Upper lobe of left lung (tissue), 6 donors: Measurements from ENCODE around the gene DMBT1. TPM values are rescaled to one million over a fixed set of nuclear protein-coding genes. Genes with fewer than 3 reads are reported as not detected.

Source experiments
- ATAC-seq, 2 donors: fragments of 200-7000 bp; cut with Tn5 transposase; one replicate each; pipeline ENCODE4 v1.9.1; 2022; ENCODE audit warnings: mild to moderate bottlenecking in 2 of 2, moderate library complexity in 2 of 2; ENCODE audit not compliant: low FRiP score in 2 of 2
- DNase-seq, 2 donors: peaks; one replicate each; pipeline ENCODE4 v3.0.0-alpha.2; 2019 to 2020
- H3K27ac ChIP-seq, 4 donors: fragments of 200-600 bp; sonication (generic); one replicate each; pipeline ENCODE4 v1.5.1; 2016 to 2019
- H3K27me3 ChIP-seq, 4 donors: fragments of 200-600 bp; sonication (generic); one replicate each; pipeline ENCODE4 v1.5.1; 2017 to 2019
- H3K36me3 ChIP-seq, 4 donors: fragments of 200-600 bp; sonication (generic); one replicate each; pipeline ENCODE4 v1.5.1; 2016 to 2019
- H3K4me1 ChIP-seq, 4 donors: fragments of 200-600 bp; sonication (generic); one replicate each; pipeline ENCODE4 v1.5.1; 2018 to 2019
- H3K4me3 ChIP-seq, 4 donors: fragments of 200-600 bp; sonication (generic); one replicate each; pipeline ENCODE4 v1.5.1; 2017 to 2019; ENCODE audit warnings: mild to moderate bottlenecking in 2 of 4, moderate library complexity in 1 of 4
- H3K9me3 ChIP-seq, 4 donors: fragments of 200-600 bp; sonication (generic); one replicate each; pipeline ENCODE4 v1.5.1; 2018 to 2019
- EP300 ChIP-seq, 4 donors: sonication (generic); formaldehyde crosslinking; IDR thresholded peaks; one replicate each; pipeline ENCODE4 v1.5.1; 2017; ENCODE audit warnings: antibody characterized with exemption in 4 of 4, control low read depth in 2 of 4
- POLR2A ChIP-seq, 4 donors: fragments of 450-650 bp; IDR thresholded peaks; one replicate each; pipeline ENCODE4 v1.5.1; 2016 to 2017; ENCODE audit warnings: antibody characterized with exemption in 4 of 4, mild to moderate bottlenecking in 2 of 4
- POLR2AphosphoS5 ChIP-seq, 2 donors: sonication (generic); formaldehyde crosslinking; IDR thresholded peaks; one replicate each; pipeline ENCODE4 v1.5.1; 2017; ENCODE audit warnings: antibody characterized with exemption in 2 of 2
- WGBS, 2 donors: methylation state at CpG; one replicate each; pipeline ENCODE4 v1.1.5; 2017 to 2018; 5-methylcytosine and 5-hydroxymethylcytosine counted together
- total RNA-seq, 6 donors: library from RNA; depleted of rRNA in 4 of 6; stranded (reverse); fragments of >200 nt in 4 of 6; gene quantifications; one replicate each; pipeline versions ENCODE4 v1.1.0 to v1.2.1, GENCODE V29; 2016 to 2021
- TF ChIP-seq, protein P1 (sequence below), 6 experiments: fragments of 450-650 bp in 4 of 6; fragments of 200-600 bp in 2 of 6; sonication (generic) in 2 of 6; IDR thresholded peaks; one replicate each; pipeline ENCODE4 v1.5.1; 2016 to 2019; ENCODE audit warnings: antibody characterized with exemption in 6 of 6
- donor health status: DM: no; HTN: no; CAD: no; lungs with moderate emphysema.
- donor health status: DM: no; HTN: yes; CAD: no; lungs with severe emphysema.

The DMBT1 gene
- total RNA-seq, 6 donors from 2014 or later = 16.8 to 201 (median 39.4) TPM

DNA sequence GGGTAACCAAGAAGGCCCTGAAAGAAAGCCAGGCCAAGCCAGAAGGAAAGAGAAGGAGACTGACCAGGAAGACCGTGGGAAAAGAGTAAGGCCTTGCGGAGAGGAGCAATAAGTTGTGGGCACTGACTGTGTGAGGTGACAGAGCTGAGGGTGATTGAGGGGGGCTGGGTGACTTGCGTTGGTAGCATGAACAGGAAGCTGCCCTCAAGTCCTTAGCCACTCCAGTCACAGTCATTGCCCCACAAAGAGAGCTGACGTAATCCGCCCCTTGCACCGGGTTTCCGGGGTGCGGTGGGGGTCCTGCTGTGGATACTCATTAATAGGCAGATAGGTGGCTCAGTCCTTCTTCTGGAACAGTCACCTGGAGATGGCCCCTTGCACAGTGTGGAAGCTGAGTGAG lies 16.1 kb upstream of the DMBT1 start:
- H3K27me3 ChIP-seq = no peaks in the 10 kb centered on the region
- H3K36me3 ChIP-seq = no peaks in the 10 kb centered on the region
- peaks cover 6 to 13% (median 9%) of the 10 kb centered on the region in 4 donors for H3K4me1 ChIP-seq
- no peaks in the 10 kb centered on the region for H3K9me3 ChIP-seq
- H3K4me3 ChIP-seq = no peak overlapping the region
- peak in 1 of 2 donors; percentile 49 for ATAC-seq
- WGBS, 2 donors = 75 to 80% methylated on average over 6 to 8 of the region's 8 CpGs
- TF ChIP-seq POLR2A (IDR thresholded peaks at IDR 0.05) = no peak
- TF ChIP-seq, protein P1, sequence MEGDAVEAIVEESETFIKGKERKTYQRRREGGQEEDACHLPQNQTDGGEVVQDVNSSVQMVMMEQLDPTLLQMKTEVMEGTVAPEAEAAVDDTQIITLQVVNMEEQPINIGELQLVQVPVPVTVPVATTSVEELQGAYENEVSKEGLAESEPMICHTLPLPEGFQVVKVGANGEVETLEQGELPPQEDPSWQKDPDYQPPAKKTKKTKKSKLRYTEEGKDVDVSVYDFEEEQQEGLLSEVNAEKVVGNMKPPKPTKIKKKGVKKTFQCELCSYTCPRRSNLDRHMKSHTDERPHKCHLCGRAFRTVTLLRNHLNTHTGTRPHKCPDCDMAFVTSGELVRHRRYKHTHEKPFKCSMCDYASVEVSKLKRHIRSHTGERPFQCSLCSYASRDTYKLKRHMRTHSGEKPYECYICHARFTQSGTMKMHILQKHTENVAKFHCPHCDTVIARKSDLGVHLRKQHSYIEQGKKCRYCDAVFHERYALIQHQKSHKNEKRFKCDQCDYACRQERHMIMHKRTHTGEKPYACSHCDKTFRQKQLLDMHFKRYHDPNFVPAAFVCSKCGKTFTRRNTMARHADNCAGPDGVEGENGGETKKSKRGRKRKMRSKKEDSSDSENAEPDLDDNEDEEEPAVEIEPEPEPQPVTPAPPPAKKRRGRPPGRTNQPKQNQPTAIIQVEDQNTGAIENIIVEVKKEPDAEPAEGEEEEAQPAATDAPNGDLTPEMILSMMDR (IDR thresholded peaks at IDR 0.05) = no peak
- no peak for TF ChIP-seq POLR2AphosphoS5 (IDR thresholded peaks at IDR 0.05)
- TF ChIP-seq EP300 (IDR thresholded peaks at IDR 0.05) = no peak
- peak in 1 of 2 donors; percentile 54 for DNase-seq
- no peak overlapping the region for H3K27ac ChIP-seq

DNA sequence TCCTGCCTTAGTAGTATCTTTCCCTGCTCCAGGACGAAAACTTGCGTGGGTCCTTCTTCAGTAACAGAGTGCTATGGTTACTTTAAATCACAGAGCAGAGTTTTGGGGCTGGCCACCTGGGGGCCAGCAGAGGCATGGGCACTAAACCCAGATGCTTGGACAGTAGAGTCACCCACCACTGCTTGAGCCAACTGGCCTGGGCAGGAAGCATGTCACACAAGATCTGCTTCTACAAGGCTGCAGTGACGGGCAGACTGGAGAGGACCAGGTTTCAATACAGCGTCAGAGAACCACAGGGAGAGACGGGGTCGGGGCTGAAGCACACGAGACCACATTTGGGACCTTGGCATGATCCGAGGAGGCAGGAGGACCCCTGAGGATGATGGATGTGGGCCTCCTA lies 14.3 kb upstream of the DMBT1 start:
- Histone ChIP-seq H3K9me3 (no peaks in the 10 kb centered on the region), H3K4me3 (no peak overlapping the region), H3K27me3 (no peaks in the 10 kb centered on the region), H3K4me1 (peaks cover 4 to 20% (median 10%) of the 10 kb centered on the region in 4 donors), H3K36me3 (no peaks in the 10 kb centered on the region), H3K27ac (no peak overlapping the region)
- TF ChIP-seq, protein P1 (IDR thresholded peaks at IDR 0.05) = no peak
- TF ChIP-seq EP300 (IDR thresholded peaks at IDR 0.05) = no peak
- TF ChIP-seq POLR2A (IDR thresholded peaks at IDR 0.05) = no peak
- no peak for TF ChIP-seq POLR2AphosphoS5 (IDR thresholded peaks at IDR 0.05)
- DNase-seq (no peak), ATAC-seq (no peak)
- WGBS, 2 donors = 93 to 98% methylated on average over 8 of the region's 8 CpGs

DNA sequence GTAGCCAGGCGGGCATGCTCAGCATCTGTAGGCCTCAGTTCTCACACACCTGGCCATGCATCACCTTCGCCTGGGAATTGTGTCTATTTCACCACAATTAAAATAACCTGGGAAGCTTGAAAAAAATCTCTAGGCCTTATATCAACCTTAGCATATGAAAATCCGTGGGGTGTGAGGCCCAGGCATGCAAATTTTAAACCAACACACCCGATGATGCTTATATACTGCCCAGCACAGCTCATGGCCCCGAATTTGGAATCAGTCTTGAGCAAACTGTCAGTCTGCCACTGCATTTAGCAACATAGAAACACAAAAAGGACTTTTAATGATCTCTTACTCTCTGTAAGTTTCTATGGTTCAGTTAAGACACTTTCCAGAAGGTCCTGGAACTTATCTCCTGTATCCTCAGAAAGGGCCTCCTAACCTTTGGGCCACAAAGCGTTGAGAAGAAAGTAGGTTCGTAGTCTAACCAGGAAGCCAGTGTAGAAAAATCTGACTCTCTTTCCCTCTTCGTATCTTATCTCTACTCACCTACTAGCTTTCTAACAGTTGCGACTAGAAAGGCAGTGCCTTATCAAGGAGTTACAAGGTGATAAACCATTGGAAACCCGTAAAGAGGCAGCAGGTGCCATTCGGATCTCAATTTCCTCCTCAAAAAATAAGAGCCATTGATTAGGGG lies 12.0 kb upstream of the DMBT1 start:
- TF ChIP-seq EP300 (IDR thresholded peaks at IDR 0.05) (no peak), POLR2A (IDR thresholded peaks at IDR 0.05) (no peak), POLR2AphosphoS5 (IDR thresholded peaks at IDR 0.05) (no peak)
- TF ChIP-seq, protein P1 (IDR thresholded peaks at IDR 0.05) = no peak
- H3K4me1 ChIP-seq = peaks cover 0 to 19% (median 4%) of the 10 kb centered on the region in 4 donors
- 90 to 96% methylated on average over 11 of the region's 11 CpGs for WGBS, 2 donors
- no peak overlapping the region for H3K4me3 ChIP-seq
- no peaks in the 10 kb centered on the region for H3K27me3 ChIP-seq
- H3K36me3 ChIP-seq = no peaks in the 10 kb centered on the region
- DNase-seq (peak in 1 of 2 donors; percentile 0), ATAC-seq (no peak)
- no peaks in the 10 kb centered on the region for H3K9me3 ChIP-seq
- H3K27ac ChIP-seq = no peak overlapping the region

DNA sequence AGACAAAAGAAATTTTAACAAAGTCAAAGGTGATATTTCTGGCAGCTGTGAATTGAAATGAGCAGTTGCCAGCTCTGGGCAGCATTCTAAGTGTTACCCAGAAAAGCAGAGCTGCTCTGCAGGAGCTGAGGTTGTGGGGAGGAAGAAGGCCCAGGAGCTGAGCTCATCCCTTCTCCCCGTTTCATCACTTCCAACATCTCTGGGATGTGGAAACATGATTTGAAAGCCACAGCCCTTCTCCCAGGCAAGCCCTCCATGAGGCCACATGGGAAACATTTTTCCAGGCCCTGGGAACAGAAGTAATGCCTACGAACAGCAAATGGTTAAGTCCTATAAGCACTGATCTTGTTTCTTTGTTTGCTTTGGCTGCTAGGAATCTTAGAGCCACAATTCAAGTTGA lies 10.9 kb upstream of the DMBT1 start:
- H3K9me3 ChIP-seq = no peaks in the 10 kb centered on the region
- peak overlapping the region in 1 of 4 donors; percentile 32 for H3K27ac ChIP-seq
- DNase-seq = peak in 1 of 2 donors; percentile 12

More for the DNA sequence above, 10.9 kb upstream of the DMBT1 start:
- H3K4me1 ChIP-seq = peaks cover 0 to 25% (median 9%) of the 10 kb centered on the region in 4 donors
- ATAC-seq = no peak
- 71 to 80% methylated on average over 2 of the region's 2 CpGs for WGBS, 2 donors
- H3K4me3 ChIP-seq = no peak overlapping the region
- H3K36me3 ChIP-seq = no peaks in the 10 kb centered on the region
- TF ChIP-seq POLR2A (IDR thresholded peaks at IDR 0.05) (no peak), POLR2AphosphoS5 (IDR thresholded peaks at IDR 0.05) (no peak), EP300 (IDR thresholded peaks at IDR 0.05) (no peak)
- TF ChIP-seq, protein P1 (IDR thresholded peaks at IDR 0.05) = no peak
- no peaks in the 10 kb centered on the region for H3K27me3 ChIP-seq
